ENCODE measurements around the gene DNAH3.

- TF ChIP-seq FOSL1 (IDR thresholded peaks at IDR 0.05; ENCODE audit: low read depth) (no peak), EZH2 (IDR thresholded peaks at IDR 0.05) (no peak), CTCF (IDR thresholded peaks at IDR 0.05 in 2 of 3, conservative IDR thresholded peaks at IDR 0.05 in 1 of 3; ENCODE audit: borderline replicate concordance in 1 of 3, insufficient read depth in 1 of 3, low read depth in 2 of 3, low read length in 2 of 3) (no peak)
These were observed 220.3 kb downstream of the DNAH3 start for GRCh38 chr16:20930365-20930690.
